HTR-8/SVneo (cell line): ENCODE results near the gene CNTRL.
"Not testable (repeated sequence)": the region's sequence is repeated elsewhere in the genome, so short reads cannot be mapped to it uniquely, and the experiment has no call there.

Source experiments
- DNase-seq: peaks from one replicate; pipeline ENCODE4 v3.0.0; 2011; ENCODE audit warnings: low spot score, mixed read lengths; ENCODE audit not compliant: insufficient read length
- FAIRE-seq: peaks from 2 replicates; lab custom pipeline; 2011; peaks lifted over from hg19 to GRCh38; lab: Jason Lieb, UNC

CNTRL gene

DNA sequence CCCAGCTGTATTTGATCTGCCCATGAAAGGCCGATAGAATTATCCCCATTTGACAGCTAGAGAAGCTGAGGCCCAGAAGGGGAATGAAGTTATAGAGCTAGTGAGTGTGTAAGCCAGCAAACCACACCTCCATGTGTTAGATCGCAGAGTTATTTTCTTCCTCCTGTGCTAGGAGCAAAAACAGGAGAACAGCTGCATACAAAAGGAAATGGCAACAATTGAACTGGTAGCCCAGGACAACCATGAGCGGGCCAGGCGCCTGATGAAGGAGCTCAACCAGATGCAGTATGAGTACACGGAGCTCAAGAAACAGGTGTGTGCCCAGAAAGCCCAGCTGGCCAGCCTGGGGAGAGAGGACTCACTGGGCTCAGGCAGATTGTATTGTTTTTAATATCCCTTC is 96.5 kb downstream of the CNTRL start:
- no peak for FAIRE-seq

DNA sequence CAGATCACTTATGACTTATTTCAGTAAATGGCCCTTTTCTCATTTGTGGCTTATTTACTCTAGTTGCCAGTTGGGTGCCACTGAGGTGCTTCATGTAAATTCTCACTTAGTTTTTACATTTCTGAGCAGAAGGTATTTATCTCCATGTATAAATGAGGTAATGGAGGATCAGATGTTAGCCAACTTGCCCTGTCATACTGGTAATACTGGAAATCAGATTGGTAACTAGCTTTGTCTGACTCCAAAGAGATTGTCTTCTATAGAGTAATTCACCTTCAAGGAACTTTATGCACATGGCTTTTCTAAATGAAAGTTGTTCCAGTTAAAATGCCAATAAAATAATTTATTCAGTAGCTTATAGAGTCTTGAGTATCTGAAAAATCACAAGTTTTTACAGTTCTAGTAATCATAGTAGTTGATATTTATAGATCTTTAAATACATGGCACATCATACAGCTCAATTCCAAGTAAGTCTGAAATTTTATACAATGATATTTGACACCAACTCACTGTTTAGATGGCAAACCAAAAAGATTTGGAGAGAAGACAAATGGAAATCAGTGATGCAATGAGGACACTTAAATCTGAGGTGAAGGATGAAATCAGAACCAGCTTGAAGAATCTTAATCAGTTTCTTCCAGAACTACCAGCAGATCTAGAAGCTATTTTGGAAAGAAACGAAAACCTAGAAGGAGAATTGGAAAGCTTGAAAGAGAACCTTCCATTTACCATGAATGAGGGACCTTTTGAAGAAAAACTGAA is 98.2 kb downstream of the CNTRL start:
- DNase-seq: no peak
- no peak for FAIRE-seq

More for the DNA sequence above, 96.5 kb downstream of the CNTRL start:
- DNase-seq: no peak

DNA sequence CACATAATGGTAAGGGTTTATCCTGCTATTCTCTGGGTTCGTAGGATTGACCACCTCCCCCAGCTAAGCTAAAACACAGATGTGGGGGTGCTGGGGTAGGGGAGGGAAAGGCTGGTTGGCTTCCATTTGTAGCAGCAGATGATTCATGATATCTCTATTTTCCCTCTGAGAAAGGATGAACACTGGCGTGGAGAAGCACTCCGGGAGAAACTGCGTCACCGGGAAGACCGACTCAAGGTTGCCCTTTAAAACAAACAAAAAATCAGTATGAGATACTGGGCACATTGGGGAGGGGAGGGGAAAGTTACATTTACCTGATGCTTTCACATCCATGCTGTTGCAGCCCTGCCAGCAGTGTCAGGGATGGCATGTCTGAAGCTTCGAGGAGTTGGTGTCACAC is 98.7 kb downstream of the CNTRL start:
- no peak for FAIRE-seq
- DNase-seq: no peak

DNA sequence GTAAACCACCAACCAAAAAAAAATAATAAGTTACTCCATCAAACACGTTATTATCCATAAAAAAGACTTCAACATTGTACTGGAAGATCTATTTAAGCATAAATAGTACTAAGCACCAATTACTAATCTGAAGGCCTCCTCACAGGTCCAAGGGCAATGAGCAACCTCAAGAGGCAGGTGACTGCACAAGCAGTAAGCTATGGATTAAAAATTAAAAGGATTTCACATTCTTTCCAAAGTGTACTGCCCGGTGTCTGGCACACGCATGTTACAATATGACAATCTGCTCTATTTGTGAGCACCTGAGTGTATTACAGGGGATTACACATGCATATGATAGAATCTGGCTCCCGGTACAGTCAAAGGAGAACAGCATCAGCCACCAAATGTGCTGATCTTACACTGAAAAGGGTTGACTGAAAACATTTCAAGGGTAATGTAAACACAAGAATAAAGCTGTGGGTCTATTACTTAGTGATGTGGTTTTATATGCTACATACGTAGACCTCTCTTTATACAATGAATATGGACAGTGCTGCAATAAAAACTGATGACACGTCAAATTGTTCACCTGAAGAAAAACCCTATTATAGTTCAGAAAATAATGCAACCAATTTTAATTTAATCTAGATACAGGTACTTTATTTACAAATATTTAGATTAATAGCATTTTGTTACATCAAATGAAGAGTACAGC is 104.1 kb downstream of the CNTRL start:
- no peak for DNase-seq
- no peak for FAIRE-seq

DNA sequence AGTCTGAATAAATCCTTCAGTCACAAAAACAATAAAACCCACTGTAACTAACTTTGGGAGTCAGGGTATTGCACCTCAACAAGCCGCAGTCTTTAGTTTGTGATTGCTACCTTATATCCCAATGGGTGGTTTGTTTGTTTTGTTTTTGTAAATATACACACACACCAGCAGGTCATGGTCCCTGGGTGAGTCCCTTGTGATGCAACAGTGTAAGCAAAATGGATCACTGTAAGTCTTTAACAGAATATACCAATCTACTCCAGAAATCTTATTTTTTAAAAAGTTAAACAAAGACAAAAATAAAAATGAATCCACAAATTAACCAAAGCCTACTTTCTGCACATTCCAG is 104.6 kb downstream of the CNTRL start:
- not testable (repeated sequence) for DNase-seq, FAIRE-seq

DNA sequence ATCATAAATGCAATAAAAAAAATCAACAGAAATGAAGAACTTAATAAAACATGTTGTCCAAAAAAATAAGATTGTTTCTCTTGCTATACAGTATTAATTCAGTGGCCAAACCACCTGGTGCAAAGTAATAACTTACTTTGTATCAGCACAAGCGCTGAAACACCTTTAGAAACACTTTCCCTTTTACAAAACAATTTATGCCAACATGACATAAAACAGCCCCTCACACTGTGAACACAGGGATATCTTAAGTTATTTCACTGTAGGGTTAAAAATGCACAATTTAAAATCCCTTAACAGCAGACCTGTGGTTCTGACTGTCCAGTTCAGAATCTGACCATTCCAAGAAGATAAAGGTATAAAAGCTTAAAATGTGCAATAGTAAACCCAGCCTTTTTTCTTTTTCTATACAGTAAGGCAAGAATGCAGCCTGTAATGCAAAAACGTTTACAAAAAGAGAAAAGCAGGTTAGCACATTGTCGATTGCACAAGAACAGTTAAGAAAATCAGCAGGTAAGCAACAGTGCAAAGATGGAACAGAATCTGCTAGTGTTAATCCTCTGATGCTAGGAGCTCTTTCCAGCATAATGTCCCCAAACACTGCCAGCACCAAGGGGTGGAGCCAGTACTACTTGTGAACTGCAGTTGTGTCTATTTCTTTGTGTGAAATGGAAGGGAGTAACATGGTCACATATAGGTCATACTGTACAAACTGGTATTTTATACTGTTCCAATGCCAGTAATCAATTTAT is 105.4 kb downstream of the CNTRL start:
- FAIRE-seq: no peak
- DNase-seq: no peak

DNA sequence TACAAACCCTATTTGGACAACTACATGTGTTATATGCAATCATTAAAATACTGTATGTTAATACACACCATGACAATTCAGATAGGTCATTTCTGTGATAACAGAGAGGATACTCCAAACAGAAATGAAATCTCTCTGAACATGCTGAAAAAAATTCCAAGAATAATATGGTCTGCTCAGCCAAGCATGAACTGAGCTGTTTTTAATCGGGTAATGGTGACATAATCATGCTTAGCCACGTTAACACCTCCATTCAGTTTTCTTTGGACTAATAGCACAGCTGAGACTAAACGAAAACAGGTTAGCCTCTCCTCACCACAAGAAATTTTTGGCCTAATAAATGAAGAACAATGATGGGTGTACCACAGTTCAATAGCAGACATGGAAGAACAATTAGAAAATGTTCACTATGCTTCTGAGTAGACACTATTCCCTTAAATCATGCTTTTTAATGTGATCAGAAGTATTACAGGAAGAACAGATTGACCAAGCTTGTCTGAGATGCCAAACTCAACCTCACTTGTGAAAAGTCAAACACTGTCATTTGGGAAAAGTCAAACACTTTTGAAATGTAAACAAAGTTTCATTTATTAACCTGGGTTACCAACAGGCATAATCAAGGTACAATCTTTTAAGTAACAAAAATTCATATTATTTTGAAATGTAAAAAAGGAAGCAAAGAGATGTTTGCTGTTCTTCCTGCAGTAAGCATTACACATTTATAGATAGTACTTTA is 107.5 kb downstream of the CNTRL start:
- no peak for FAIRE-seq

DNA sequence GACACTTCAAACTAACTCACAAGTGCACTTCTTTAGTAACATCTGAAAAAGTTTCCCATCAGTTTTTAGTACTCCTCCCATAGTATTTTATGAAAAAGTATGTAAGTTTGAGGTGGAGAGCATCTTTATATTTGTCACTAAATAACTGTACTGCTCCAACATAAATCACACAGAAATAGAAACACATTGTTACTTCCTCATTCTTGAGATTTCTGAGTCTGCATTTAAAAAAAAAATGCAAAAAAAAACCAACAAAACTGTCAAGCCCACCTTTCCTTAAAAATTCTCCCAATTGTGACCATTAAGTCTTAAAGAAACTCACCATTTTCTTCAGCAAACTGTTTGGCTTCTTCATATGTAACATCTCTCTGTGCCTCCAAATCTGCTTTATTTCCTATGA is 108.2 kb downstream of the CNTRL start:
- no peak for FAIRE-seq
- no peak for DNase-seq

More for the DNA sequence above, 107.5 kb downstream of the CNTRL start:
- no peak for DNase-seq

DNA sequence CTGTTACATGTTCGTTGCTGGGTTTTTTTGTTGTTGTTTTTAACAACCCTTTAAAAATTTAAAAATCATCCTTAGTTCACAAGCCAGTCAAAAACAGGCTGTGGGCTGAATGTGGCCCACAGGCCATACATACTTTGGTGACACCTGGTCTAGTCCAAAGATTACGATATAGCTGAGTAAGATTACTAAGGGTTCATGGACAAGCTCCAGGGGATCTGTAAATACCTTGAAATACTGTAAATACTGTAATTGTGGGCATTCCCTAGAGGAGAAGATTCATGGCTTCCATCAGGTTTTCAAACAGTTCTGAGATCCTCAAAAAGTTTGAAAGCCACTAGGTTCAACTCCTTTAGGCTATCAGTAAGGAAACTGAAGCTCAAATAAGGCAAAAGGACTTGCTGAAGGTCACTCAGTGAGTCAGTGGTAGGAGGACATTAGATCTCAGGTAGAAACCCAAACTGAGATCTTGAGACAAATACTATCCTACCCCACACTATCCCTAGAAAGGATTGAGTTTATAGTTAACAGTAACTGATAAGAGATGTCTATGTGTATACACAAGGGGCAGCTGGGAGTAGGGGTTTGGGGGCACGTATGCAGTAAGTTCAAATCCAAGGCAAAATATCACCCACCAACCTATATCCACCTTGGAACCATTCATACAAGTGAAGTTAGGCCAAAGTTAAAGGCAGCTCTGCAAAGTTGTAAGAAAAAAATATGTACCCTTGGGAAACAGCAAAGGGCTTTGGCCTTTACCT is 109.1 kb downstream of the CNTRL start:
- DNase-seq (no peak), FAIRE-seq (no peak)

DNA sequence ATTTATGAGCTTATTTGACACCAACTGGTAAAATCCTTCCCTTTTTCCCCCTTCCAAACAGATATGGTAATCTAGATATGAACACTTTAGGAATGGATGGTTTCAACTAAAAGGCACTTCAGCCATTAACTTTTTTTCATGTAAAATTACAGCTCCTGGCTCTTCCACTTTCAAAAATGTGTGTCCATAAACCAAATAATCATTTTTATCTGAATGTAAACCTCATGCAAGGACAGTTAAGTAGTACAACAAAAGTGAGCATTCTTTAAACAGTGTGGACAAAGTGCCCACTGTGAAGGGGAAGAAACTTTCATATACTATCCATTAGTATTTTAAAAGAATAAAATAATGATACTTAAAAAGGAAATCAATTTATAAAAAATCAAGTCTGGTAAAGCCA is 109.7 kb downstream of the CNTRL start:
- no peak for FAIRE-seq
- no peak for DNase-seq

DNA sequence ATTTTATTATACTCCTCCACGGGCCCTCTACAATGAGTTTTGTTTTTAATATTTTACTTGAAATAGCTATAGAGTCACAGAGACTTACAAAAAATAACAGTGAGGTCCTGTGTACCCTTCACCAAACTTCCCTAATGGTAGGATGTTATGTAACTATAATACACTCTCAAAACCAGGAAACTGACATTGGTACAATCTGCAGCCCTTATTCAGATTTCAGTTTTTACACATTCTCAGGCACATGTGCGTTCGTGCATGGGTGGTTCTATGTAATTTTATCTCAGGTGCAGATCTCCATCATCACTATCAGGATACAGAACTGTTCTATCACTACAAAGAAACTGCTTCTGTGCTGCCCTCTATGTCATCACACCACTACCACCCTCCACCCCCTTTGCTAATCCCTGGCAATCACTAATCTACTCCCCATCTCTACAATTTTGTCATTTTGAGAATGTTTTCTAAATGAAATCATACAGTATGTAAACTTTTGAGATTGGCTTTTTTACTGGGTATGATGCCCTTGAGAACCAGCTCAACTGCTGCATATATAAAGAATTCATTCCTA is 110.5 kb downstream of the CNTRL start:
- FAIRE-seq: no peak
- DNase-seq: no peak

DNA sequence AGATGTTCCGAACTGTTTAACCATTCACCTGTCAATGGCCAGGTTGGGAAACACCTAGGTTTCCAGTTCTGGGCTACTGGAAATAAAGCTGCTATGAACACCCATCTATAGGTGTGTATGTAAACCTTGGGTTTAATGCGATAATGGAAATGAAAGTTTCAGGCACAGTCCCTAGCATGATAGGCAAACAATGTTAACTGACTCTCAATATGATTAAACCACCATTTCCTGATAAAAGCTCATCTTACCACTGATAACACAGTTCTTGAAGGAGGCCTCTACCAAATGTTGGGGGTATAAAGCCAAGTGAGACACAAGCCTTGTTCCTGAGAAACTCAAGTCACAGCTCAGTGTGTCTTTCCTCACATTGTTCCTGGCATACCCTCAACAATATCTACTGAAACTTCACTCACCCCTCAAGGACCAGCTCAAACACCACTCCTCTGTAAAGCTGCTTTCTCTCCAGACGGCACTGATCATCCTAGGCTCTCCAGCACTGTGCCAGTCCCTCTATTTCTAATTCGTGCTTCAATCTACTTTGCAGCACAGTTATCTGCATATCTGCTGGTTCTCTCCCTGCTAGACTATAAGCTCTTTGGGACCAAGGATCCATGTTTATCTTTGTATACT is 111.1 kb downstream of the CNTRL start:
- DNase-seq (no peak), FAIRE-seq (no peak)

DNA sequence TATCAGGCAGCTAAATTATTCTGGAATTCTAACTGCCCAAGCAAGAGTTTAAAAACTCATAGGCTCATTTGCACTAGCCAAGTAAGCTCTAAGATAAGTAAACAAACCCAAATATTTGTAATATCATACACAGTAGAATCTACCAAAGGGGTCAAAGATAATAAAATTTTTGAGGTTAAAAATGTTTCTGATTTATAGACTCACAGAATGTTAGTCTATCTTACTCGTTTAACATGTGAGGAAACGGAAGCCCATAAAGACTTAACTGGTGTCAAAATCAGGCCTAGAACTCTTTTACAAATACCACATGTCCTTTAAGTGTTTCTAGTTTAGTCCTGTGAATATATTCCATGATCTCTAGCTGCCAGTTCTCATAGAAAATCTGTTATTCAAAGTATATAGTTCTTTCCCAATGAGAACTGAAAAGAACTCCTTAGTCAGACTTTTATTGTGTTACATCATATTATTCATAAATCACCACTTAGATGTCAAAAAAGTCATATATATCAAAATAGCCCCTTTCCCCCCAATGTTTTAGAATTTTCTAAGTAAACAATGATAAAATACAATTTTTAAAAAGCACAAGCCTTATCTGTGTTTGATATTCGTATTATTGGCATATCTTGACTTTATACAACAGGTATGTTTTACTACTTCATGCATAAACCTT is 113.0 kb downstream of the CNTRL start:
- DNase-seq: no peak
- no peak for FAIRE-seq

DNA sequence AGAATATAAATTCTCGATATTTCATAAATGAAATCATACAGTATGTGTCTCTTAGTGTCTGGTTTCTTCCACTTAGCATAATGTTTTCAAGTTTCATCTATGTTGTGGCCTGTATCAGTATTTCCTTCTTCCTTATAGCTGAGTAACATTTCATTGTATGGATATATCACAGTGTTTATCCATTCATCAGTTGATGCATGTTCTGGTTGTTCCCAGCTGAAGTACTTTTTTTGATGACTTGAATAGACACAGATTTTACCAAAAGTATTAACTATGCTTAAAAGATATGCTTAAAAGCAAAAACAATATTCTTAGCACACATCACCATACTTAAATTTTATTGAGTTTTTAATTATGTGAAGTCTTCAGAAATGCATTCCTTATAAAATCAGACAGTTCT is 114.3 kb downstream of the CNTRL start:
- DNase-seq (no peak), FAIRE-seq (no peak)

DNA sequence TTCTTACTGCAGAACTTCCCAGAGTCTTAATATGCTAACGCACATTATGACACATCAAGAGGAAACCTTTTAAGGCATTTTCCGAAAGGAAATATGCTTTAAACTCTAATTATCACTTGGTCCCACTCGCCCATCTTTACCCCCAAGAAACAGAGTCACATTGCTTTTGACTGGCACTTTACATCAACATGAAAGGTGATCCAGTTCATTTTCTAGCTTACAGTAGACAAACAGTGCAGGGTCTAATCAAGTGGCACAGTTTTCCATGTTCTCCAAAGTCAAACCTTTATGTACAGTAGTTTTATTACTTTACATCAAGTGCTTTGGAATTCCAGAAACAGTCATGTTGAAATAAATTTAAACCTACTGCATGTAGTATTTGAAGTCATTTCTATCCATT is 114.9 kb downstream of the CNTRL start:
- FAIRE-seq (no peak), DNase-seq (no peak)

DNA sequence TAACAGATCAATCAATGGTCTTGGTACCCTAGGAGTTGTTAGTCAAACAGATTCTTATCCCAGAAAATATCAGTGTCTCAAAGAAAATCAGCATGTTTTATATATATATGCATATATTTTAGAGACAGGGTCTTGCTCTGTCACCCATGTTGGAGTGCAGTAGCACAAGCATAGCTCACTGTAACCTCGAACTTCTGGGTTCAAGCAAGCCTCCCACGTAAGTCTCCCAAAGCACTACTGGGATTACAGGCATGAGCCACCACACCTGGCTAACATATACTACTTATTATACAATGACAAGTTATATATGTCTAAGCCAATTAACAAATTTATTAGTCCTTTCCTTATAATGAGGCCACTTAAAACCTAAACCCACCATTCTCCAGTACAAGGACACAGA is 116.5 kb downstream of the CNTRL start:
- DNase-seq (no peak), FAIRE-seq (no peak)

DNA sequence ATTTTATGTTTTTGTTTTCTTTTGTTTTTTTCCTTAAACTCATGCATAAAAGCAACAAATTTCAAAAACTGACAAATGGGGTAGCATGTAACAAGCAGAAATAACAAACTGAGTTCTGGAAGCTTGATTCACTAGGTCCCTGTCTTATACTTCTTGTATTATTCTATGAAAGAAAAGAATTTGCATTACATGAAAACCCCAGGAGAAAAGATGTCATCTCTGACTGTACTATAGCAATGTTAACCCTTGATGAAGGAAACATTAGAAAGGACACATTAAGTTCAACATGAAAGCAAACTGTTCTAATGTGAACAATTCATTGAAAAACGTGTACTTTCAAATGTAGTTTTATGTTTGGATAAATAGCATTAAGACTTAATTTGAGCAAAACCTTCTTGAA is 117.8 kb downstream of the CNTRL start:
- DNase-seq (no peak), FAIRE-seq (no peak)

DNA sequence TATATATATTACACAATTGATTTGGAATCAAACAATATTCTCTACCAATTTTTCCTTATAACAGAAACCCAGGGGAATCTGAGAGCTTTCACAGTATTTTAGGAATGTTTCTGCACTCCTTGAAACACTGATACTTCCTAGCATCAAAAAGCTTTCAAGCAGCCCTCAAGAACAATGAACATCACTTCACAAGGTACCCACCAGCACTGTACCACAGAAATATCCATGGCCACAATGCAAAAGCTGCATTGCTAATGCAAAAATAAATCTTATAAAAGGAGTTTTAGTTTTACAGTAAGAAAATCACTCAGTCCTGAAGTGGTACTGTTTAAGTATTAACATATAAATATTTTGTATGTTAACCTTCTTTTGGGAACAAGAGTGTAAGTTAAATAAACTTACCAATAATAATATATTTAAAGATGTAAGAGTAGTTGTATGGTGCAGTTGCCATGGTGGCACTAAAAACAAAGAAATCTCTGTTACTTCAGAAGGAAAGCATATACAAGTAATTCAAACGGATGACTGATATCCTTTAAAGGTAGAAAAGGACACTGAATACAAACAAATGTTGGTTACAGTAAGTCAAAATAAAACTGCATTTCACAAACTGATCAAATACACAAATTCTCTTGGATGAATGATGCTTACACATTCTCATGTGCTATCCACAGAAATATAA is 118.3 kb downstream of the CNTRL start:
- FAIRE-seq: no peak
- no peak for DNase-seq
